HCEC 1CT (cell line): ENCODE measurements around the gene KIF22.

Source experiments
- DNase-seq: peaks from one replicate; pipeline ENCODE4 v3.0.0-alpha.2; 2017

Gene KIF22

GRCh38 chr16:29843931-29844330 is 53.4 kb downstream of the KIF22 start:
- DNase-seq, result no peak

DNA sequence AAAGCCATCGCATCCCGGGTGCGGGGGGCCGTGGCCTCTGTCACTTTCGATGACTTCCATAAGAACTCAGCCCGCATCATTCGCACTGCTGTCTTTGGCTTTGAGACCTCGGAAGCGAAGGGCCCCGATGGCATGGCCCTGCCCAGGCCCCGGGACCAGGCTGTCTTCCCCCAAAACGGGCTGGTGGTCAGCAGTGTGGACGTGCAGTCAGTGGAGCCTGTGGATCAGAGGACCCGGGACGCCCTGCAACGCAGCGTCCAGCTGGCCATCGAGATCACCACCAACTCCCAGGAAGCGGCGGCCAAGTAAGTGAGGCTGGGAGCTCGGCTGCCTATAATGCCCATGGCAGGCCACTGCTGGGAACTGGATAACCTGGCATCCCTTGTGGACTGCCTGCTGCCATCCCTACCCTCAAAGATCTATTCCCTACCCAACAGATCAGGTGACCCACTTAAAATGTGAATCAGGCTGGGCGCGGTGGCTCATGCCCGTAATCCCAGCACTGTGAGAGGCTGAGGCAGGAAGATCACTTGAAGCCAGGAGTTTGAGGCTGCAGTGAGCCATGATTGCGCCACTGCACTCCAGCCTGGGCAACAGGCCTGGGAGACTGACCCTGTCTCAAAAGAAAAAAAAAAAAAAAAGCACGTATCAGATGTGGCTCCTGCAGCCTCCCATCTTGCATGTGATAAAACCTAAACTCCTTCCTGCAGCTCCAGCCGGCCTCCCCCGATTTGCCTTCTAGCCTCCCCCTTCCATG is 54.2 kb downstream of the KIF22 start:
- no peak for DNase-seq

DNA sequence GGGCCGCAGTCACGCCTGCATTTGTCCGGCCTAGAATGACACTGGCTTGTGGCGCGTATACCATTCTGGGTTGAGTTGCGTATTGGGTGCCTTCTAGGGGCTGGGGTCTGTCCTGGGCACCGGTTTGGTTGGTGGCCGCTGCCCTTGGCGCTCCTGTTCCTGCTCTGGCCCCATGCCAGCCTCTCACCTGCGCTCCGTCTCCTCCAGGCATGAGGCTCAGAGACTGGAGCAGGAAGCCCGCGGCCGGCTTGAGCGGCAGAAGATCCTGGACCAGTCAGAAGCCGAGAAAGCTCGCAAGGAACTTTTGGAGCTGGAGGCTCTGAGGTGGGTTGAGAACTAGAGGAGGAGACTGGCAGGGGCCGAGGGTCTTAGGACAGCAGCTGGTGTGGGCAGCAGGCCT is 55.1 kb downstream of the KIF22 start:
- DNase-seq, result no peak

- peak; percentile 62 for DNase-seq
Observed at GRCh38 chr16:29848420-29849297, 58.1 kb downstream of the KIF22 start.

- no peak for DNase-seq
Observed at GRCh38 chr16:29849505-29849904, 59.0 kb downstream of the KIF22 start.

DNA sequence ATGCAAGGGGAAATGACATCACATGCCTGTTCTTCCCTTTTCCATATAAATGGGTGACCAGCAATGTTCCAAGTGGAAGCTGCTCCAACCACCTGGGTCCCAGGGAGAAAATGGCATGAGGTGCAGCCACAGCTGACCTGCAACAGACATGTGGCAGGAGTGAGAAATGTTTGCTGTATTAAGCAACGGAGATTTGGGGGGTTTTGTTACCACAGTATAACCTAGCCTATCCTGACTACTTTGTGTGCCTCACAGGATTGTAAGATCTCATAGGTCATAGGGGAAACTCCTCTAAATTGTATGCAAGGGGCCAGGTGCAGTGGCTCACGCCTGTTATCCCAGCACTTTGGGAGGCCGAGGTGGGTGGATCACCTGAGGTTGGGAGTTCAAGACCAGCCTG is 60.4 kb downstream of the KIF22 start:
- no peak for DNase-seq

GRCh38 chr16:29852654-29853053 is 62.1 kb downstream of the KIF22 start:
- DNase-seq, result peak; percentile 54

- DNase-seq, result no peak
Observed at GRCh38 chr16:29854520-29855100, 64.1 kb downstream of the KIF22 start.
